Neural cell (in vitro differentiated cells): ENCODE measurements around the gene RASSF4. TPM values are rescaled to one million over a fixed set of nuclear protein-coding genes. Genes with fewer than 3 reads are reported as not detected.

ENCODE experiments used
- H2AFZ ChIP-seq: fragments of 200-600, 300-800 bp; sonication (generic), shearing (Covaris generic); 2 replicates; pipeline ENCODE4 v1.6.0; 2014; ENCODE audit warnings: low read depth, mild to moderate bottlenecking, antibody characterized with exemption, low read length, moderate library complexity
- H3F3A ChIP-seq: fragments of 200-600 bp; shearing (Covaris generic); 2 replicates; pipeline ENCODE4 v1.6.1; 2016; ENCODE audit warnings: mild to moderate bottlenecking, moderate library complexity, mixed read lengths, antibody characterized with exemption, low read length; ENCODE audit not compliant: insufficient read depth, poor library complexity, severe bottlenecking
- H3K27ac ChIP-seq: fragments of 200-600, 300-800 bp; sonication (generic), shearing (Covaris generic); 2 replicates; pipeline ENCODE4 v1.5.1; 2014; ENCODE audit warnings: mild to moderate bottlenecking, low read length, moderate library complexity
- H3K27me3 ChIP-seq: fragments of 300-800, 200-600 bp; sonication (generic), shearing (Covaris generic); 2 replicates; pipeline ENCODE4 v1.6.0; 2014; ENCODE audit warnings: mild to moderate bottlenecking, low read depth, low read length, moderate library complexity; ENCODE audit not compliant: insufficient read depth
- H3K36me3 ChIP-seq: fragments of 300-800, 200-600 bp; sonication (generic), shearing (Covaris generic); 2 replicates; pipeline ENCODE4 v1.5.1; 2014; ENCODE audit warnings: mild to moderate bottlenecking, antibody characterized with exemption, low read length, moderate library complexity; ENCODE audit not compliant: insufficient read depth
- H3K4me2 ChIP-seq: fragments of 300-800, 200-600 bp; sonication (generic), shearing (Covaris generic); 2 replicates; pipeline ENCODE4 v1.6.0; 2014; ENCODE audit warnings: mild to moderate bottlenecking, low read length
- H3K4me3 ChIP-seq: fragments of 300-800, 200-600 bp; sonication (generic), shearing (Covaris generic); 2 replicates; pipeline ENCODE4 v1.5.1; 2014; ENCODE audit warnings: mild to moderate bottlenecking, low read length, moderate library complexity
- H3K79me2 ChIP-seq: fragments of 200-600 bp; shearing (Covaris generic); replicated peaks from 2 replicates; pipeline ENCODE4 v1.6.0; 2014; ENCODE audit warnings: mild to moderate bottlenecking, low read length, moderate library complexity; ENCODE audit not compliant: insufficient read depth
- H3K9ac ChIP-seq: fragments of 300-800, 200-600 bp; sonication (generic), shearing (Covaris generic); 2 replicates; pipeline ENCODE4 v1.6.1; 2016; ENCODE audit warnings: mild to moderate bottlenecking, low read length, mixed read lengths
- H3K9me2 ChIP-seq: fragments of 200-600 bp; shearing (Covaris generic); 2 replicates; pipeline ENCODE4 v1.6.1; 2016; ENCODE audit warnings: mild to moderate bottlenecking, low read length, mixed read lengths; ENCODE audit not compliant: insufficient read depth
- H3K9me3 ChIP-seq: fragments of 200-600, 300-800 bp; sonication (generic), shearing (Covaris generic); 2 replicates; pipeline ENCODE4 v1.6.1; 2016; ENCODE audit warnings: mild to moderate bottlenecking, mixed run types, low read length, moderate library complexity, mixed read lengths
- H4K20me1 ChIP-seq: fragments of 200-600 bp; shearing (Covaris generic); 2 replicates; pipeline ENCODE4 v1.6.1; 2016; ENCODE audit warnings: mild to moderate bottlenecking, mixed run types; ENCODE audit not compliant: insufficient read depth
- EP300 ChIP-seq: fragments of 450-650 bp; conservative IDR thresholded peaks from 2 replicates; pipeline ENCODE4 v1.6.1; 2014; ENCODE audit warnings: antibody characterized with exemption, mild to moderate bottlenecking, moderate library complexity; ENCODE audit not compliant: poor library complexity, severe bottlenecking
- EZH2 ChIP-seq: fragments of 200-600, 300-800 bp; shearing (Covaris generic), sonication (generic); IDR thresholded peaks from 2 replicates; pipeline ENCODE4 v1.6.1; 2014; ENCODE audit warnings: antibody characterized with exemption, low read length, borderline replicate concordance, mild to moderate bottlenecking; ENCODE audit not compliant: insufficient read depth, poor library complexity, severe bottlenecking
- MXI1 ChIP-seq: fragments of 450-650 bp; conservative IDR thresholded peaks from 2 replicates; pipeline ENCODE4 v1.6.1; 2014; ENCODE audit warnings: antibody characterized with exemption, mild to moderate bottlenecking; ENCODE audit not compliant: poor library complexity, severe bottlenecking
- POLR2AphosphoS5 ChIP-seq: IDR thresholded peaks from 2 replicates; pipeline ENCODE4 v1.6.1; 2012
- SMC3 ChIP-seq: fragments of 450-650 bp; conservative IDR thresholded peaks from 2 replicates; pipeline ENCODE4 v1.6.1; 2014; ENCODE audit warnings: antibody characterized with exemption, mild to moderate bottlenecking, moderate library complexity; ENCODE audit not compliant: poor library complexity
- polyA plus RNA-seq: library from polyadenylated mRNA; depleted of rRNA; stranded (reverse); fragments of >200 nt; gene quantifications from 2 replicates; pipeline ENCODE4 v1.2.3, GENCODE V29; 2014
- TF ChIP-seq, protein P1 (sequence below): fragments of 450-650 bp; IDR thresholded peaks from 2 replicates; pipeline ENCODE4 v1.5.1; 2014; ENCODE audit warnings: antibody characterized with exemption, mild to moderate bottlenecking, moderate library complexity; ENCODE audit not compliant: poor library complexity, severe bottlenecking
- TF ChIP-seq, protein P2 (sequence below): IDR thresholded peaks from 2 replicates; pipeline ENCODE4 v1.6.1; 2012; ENCODE audit warnings: borderline replicate concordance

The RASSF4 gene
- polyA plus RNA-seq, 1 donor from 2014 or later = 10.2 TPM

DNA sequence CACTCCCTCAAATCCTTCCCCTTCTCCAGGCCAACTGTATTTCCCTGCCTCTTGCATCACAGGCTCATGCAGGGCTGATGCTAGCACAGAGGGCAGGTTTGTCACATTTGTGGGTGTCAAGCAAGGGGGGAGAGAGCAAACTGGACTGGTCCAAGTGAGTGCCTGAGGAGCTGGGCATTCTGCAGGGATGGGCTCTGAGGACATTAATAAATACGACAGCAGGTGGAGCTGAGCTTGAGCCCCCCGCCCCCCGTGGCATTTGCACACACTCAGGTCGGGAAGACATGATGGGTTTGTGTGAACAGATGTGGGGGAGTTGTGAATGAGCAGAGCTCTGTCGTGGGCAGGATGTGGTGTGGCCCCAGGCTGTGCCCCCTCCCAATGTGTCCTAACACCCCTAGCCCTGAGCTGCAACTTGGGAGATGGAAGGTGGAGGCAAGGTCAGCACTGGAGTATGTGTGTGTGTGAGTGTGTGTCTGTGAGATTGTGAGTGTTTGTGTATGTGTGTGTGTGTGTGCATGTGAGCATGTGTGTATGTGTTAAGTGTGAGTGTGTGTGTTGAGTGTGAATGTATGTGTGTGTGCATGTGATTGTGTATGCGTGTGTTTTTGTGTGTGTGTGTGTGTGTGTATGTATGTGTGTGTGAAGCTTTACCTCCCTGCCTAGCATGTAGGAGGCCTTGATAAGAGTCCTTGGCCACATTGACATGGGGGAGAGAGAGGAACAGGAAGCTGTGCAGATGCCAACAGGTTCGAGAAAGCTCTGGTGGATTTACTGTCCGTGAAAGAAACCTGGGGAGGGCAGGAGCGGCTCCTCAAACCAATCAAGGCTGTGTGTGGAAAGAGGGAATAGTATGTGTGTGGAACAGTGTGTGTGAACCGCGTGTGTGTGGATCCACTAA lies 9.1 kb downstream of the RASSF4 start:
- Histone ChIP-seq H3F3A (no peaks in the 10 kb centered on the region), H3K27me3 (no peaks in the 10 kb centered on the region), H2AFZ (no peak overlapping the region), H3K4me2 (no peak overlapping the region), H3K9me2 (no peaks in the 10 kb centered on the region), H3K36me3 (no peaks in the 10 kb centered on the region), H3K9ac (no peak overlapping the region), H3K9me3 (no peaks in the 10 kb centered on the region), H3K79me2 (no peaks in the 10 kb centered on the region), H4K20me1 (no peaks in the 10 kb centered on the region), H3K4me3 (no peak overlapping the region), H3K27ac (no peak overlapping the region)
- no peak for TF ChIP-seq MXI1
- no peak for TF ChIP-seq EZH2

DNA sequence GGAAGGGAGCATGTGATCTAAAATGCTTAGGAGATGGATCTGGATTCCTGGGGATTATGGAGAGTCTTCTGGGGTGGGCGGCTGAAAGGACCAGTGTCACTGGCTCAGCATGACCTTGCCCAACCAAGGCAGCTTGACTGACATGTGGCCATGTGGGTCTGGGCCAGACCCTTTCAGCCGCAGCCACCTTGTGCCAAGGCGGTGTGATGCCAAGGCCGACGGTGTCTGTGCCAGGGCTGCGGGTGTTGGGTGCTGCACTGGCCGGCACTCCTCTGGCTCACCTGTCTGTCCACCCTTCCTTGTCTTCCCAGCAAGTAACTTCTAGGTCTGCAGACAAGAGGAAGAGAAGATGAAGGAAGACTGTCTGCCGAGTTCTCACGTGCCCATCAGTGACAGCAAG lies 10.3 kb downstream of the RASSF4 start:
- no peaks in the 10 kb centered on the region for H3K36me3 ChIP-seq
- no peaks in the 10 kb centered on the region for H3F3A ChIP-seq
- no peaks in the 10 kb centered on the region for H3K79me2 ChIP-seq
- no peaks in the 10 kb centered on the region for H3K9me2 ChIP-seq
- no peak overlapping the region for H3K4me3 ChIP-seq
- H3K27ac ChIP-seq = no peak overlapping the region
- H3K9me3 ChIP-seq = no peaks in the 10 kb centered on the region
- no peaks in the 10 kb centered on the region for H4K20me1 ChIP-seq
- TF ChIP-seq, protein P1, sequence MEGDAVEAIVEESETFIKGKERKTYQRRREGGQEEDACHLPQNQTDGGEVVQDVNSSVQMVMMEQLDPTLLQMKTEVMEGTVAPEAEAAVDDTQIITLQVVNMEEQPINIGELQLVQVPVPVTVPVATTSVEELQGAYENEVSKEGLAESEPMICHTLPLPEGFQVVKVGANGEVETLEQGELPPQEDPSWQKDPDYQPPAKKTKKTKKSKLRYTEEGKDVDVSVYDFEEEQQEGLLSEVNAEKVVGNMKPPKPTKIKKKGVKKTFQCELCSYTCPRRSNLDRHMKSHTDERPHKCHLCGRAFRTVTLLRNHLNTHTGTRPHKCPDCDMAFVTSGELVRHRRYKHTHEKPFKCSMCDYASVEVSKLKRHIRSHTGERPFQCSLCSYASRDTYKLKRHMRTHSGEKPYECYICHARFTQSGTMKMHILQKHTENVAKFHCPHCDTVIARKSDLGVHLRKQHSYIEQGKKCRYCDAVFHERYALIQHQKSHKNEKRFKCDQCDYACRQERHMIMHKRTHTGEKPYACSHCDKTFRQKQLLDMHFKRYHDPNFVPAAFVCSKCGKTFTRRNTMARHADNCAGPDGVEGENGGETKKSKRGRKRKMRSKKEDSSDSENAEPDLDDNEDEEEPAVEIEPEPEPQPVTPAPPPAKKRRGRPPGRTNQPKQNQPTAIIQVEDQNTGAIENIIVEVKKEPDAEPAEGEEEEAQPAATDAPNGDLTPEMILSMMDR = no peak
- no peak for TF ChIP-seq EP300
- no peak for TF ChIP-seq POLR2AphosphoS5
- TF ChIP-seq, protein P2, sequence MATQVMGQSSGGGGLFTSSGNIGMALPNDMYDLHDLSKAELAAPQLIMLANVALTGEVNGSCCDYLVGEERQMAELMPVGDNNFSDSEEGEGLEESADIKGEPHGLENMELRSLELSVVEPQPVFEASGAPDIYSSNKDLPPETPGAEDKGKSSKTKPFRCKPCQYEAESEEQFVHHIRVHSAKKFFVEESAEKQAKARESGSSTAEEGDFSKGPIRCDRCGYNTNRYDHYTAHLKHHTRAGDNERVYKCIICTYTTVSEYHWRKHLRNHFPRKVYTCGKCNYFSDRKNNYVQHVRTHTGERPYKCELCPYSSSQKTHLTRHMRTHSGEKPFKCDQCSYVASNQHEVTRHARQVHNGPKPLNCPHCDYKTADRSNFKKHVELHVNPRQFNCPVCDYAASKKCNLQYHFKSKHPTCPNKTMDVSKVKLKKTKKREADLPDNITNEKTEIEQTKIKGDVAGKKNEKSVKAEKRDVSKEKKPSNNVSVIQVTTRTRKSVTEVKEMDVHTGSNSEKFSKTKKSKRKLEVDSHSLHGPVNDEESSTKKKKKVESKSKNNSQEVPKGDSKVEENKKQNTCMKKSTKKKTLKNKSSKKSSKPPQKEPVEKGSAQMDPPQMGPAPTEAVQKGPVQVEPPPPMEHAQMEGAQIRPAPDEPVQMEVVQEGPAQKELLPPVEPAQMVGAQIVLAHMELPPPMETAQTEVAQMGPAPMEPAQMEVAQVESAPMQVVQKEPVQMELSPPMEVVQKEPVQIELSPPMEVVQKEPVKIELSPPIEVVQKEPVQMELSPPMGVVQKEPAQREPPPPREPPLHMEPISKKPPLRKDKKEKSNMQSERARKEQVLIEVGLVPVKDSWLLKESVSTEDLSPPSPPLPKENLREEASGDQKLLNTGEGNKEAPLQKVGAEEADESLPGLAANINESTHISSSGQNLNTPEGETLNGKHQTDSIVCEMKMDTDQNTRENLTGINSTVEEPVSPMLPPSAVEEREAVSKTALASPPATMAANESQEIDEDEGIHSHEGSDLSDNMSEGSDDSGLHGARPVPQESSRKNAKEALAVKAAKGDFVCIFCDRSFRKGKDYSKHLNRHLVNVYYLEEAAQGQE = no peak
- TF ChIP-seq SMC3 = no peak
- no peak overlapping the region for H3K4me2 ChIP-seq
- H3K27me3 ChIP-seq = no peaks in the 10 kb centered on the region
- H2AFZ ChIP-seq = no peak overlapping the region
- no peak overlapping the region for H3K9ac ChIP-seq
